ENCODE results near the gene ZNF587B.

DNA sequence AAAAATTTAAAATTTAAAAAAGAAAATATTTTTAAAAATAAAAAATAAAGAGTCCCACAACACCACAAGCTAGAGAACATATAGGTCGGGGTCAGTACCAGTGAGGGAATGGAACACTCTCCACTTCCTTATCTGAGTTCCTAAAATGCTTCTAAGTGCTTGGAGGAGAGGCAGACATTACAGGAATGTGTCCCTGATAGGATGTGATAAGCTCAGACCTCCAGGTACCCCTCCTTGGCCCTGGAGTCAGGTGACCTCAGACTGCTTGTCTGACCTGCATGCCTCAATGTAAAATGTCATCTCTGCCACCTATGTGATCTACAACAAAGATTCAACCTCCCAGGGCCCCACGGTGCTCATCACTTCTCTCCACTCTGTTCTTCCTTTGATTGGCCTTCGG is 55.9 kb downstream of the ZNF587B start:
- no peak for TF ChIP-seq SIN3A (IDR thresholded peaks at IDR 0.05; ENCODE audit: borderline replicate concordance, insufficient read depth, low read length)
- TF ChIP-seq POLR2AphosphoS5 (IDR thresholded peaks at IDR 0.05; ENCODE audit: low read depth, low read length): no peak

Data from PFSK-1 (cell line).